Osteoblast (primary cell): ENCODE results near the gene MMP17. TPM values are rescaled to one million over a fixed set of nuclear protein-coding genes. Genes with fewer than 3 reads are reported as not detected.
"Not testable (repeated sequence)": the region's sequence is repeated elsewhere in the genome, so short reads cannot be mapped to it uniquely, and the experiment has no call there.

Experiments used
- DNase-seq: peaks from one replicate; pipeline ENCODE4 v3.0.0; 2011; ENCODE audit warnings: low spot score, mixed read lengths; ENCODE audit not compliant: insufficient read length; ENCODE audit errors: missing footprints
- H2AFZ ChIP-seq: 2 replicates; pipeline ENCODE4 v1.6.0; 2011; ENCODE audit warnings: mild to moderate bottlenecking, low read length
- H3K27ac ChIP-seq: 2 replicates; pipeline ENCODE4 v1.5.1; 2011; ENCODE audit warnings: mild to moderate bottlenecking, low read depth, low read length, moderate library complexity
- H3K27me3 ChIP-seq: 2 replicates; pipeline ENCODE4 v1.6.0; 2012; ENCODE audit warnings: mild to moderate bottlenecking, control low read depth, inconsistent platforms, low read length, moderate library complexity; ENCODE audit not compliant: insufficient read depth
- H3K36me3 ChIP-seq: 2 replicates; pipeline ENCODE4 v1.5.1; 2011; ENCODE audit warnings: mild to moderate bottlenecking, low read length, control low read depth, moderate library complexity; ENCODE audit not compliant: insufficient read depth
- H3K4me1 ChIP-seq: 2 replicates; pipeline ENCODE4 v1.5.1; 2011; ENCODE audit warnings: mild to moderate bottlenecking, low read length, control low read depth, moderate library complexity; ENCODE audit not compliant: insufficient read depth
- H3K4me2 ChIP-seq: 2 replicates; pipeline ENCODE4 v1.6.0; 2011; ENCODE audit warnings: mild to moderate bottlenecking, low read length; ENCODE audit not compliant: insufficient read depth
- H3K4me3 ChIP-seq: fragments of 200-600 bp; sonication (generic); 3 replicates; pipeline ENCODE4 v1.5.1; 2012; ENCODE audit warnings: mild to moderate bottlenecking, low read length, inconsistent platforms; ENCODE audit not compliant: insufficient read depth
- H3K79me2 ChIP-seq: 2 replicates; pipeline ENCODE4 v1.6.0; 2012; ENCODE audit warnings: mild to moderate bottlenecking, low read length, control low read depth, inconsistent platforms; ENCODE audit not compliant: insufficient read depth
- H3K9me3 ChIP-seq: 2 replicates; pipeline ENCODE4 v1.5.1; 2011; ENCODE audit warnings: low read depth, low read length, control low read depth
- H4K20me1 ChIP-seq: 2 replicates; pipeline ENCODE4 v1.6.0; 2012; ENCODE audit warnings: mild to moderate bottlenecking, low read length, control low read depth; ENCODE audit not compliant: insufficient read depth
- CTCF ChIP-seq: IDR thresholded peaks from 2 replicates; pipeline ENCODE4 v1.5.1; 2011; ENCODE audit warnings: mild to moderate bottlenecking, low read depth, low read length, moderate library complexity; ENCODE audit errors: extremely low read depth
- total RNA-seq: library from RNA; depleted of rRNA; stranded (reverse); fragments of >200 nt; gene quantifications from 2 replicates; pipeline ENCODE4 v1.2.3, GENCODE V29; 2012

The MMP17 gene
- total RNA-seq, 1 donor, result 10.5 TPM

GRCh38 chr12:131883521-131883900 is 55.3 kb downstream of the MMP17 start:
- Histone ChIP-seq H4K20me1 (no peaks in the 10 kb centered on the region), H3K4me1 (no peaks in the 10 kb centered on the region), H3K27ac (no peak overlapping the region), H3K79me2 (no peaks in the 10 kb centered on the region), H3K4me2 (no peak overlapping the region), H3K9me3 (no peaks in the 10 kb centered on the region), H3K4me3 (no peak overlapping the region), H2AFZ (no peak overlapping the region), H3K27me3 (no peaks in the 10 kb centered on the region), H3K36me3 (no peaks in the 10 kb centered on the region)
- no peak for DNase-seq
- no peak for TF ChIP-seq CTCF

GRCh38 chr12:131885076-131885475 is 56.9 kb downstream of the MMP17 start:
- H3K27me3 ChIP-seq, DNase-seq, H4K20me1 ChIP-seq, H3K4me2 ChIP-seq, H3K9me3 ChIP-seq, H3K36me3 ChIP-seq, H3K4me3 ChIP-seq, H2AFZ ChIP-seq, H3K27ac ChIP-seq, H3K79me2 ChIP-seq, H3K4me1 ChIP-seq: not testable (repeated sequence)

- Histone ChIP-seq H3K4me2 (no peak overlapping the region), H2AFZ (no peak overlapping the region), H3K27me3 (no peaks in the 10 kb centered on the region), H4K20me1 (no peaks in the 10 kb centered on the region), H3K4me3 (no peak overlapping the region), H3K27ac (no peak overlapping the region), H3K9me3 (no peaks in the 10 kb centered on the region), H3K36me3 (no peaks in the 10 kb centered on the region), H3K79me2 (no peaks in the 10 kb centered on the region), H3K4me1 (no peaks in the 10 kb centered on the region)
- no peak for DNase-seq
- TF ChIP-seq CTCF, result no peak
These were observed 57.4 kb downstream of the MMP17 start for GRCh38 chr12:131885543-131886057.

GRCh38 chr12:131891722-131892121 is 63.5 kb downstream of the MMP17 start:
- not testable (repeated sequence) for H4K20me1 ChIP-seq, H3K4me2 ChIP-seq, H2AFZ ChIP-seq, H3K4me3 ChIP-seq, H3K36me3 ChIP-seq, DNase-seq, H3K27ac ChIP-seq, H3K9me3 ChIP-seq, H3K79me2 ChIP-seq, H3K4me1 ChIP-seq, H3K27me3 ChIP-seq

- Histone ChIP-seq H3K27me3 (no peaks in the 10 kb centered on the region), H3K4me2 (no peak overlapping the region), H3K4me3 (no peak overlapping the region), H3K36me3 (peaks cover 4% of the 10 kb centered on the region), H3K27ac (no peak overlapping the region), H4K20me1 (peaks cover 14% of the 10 kb centered on the region), H3K9me3 (no peaks in the 10 kb centered on the region), H3K4me1 (peaks cover 10% of the 10 kb centered on the region), H2AFZ (no peak overlapping the region), H3K79me2 (peaks cover 20% of the 10 kb centered on the region)
- TF ChIP-seq CTCF, result no peak
- peak; percentile 57 for DNase-seq
These were observed 64.8 kb downstream of the MMP17 start for GRCh38 chr12:131892711-131893604.
